Measurements from ENCODE around the gene CUBN.

CUBN gene

GRCh38 chr10:17068953-17069352 lies 60.7 kb downstream of the CUBN start:
- no peak overlapping the region for H3K4me3 ChIP-seq
- intact Hi-C loops (cut with DNase I; ENCODE audit: low total_unique reads): no loop called here
- DNase-seq: no peak
- peaks cover 0 to 3% (median under 1%) of the 10 kb centered on the region in 4 donors for H3K4me1 ChIP-seq
- no peaks in the 10 kb centered on the region for H3K9me3 ChIP-seq
- H3K27ac ChIP-seq: no peak overlapping the region
- TF ChIP-seq CTCF (IDR thresholded peaks at IDR 0.05): no peak
- H3K36me3 ChIP-seq: no peaks in the 10 kb centered on the region
- no peaks in the 10 kb centered on the region for H3K27me3 ChIP-seq

- H3K4me3 ChIP-seq: no peak overlapping the region
- H3K9me3 ChIP-seq: no peaks in the 10 kb centered on the region
- no peak overlapping the region for H3K27ac ChIP-seq
- TF ChIP-seq CTCF (IDR thresholded peaks at IDR 0.05): no peak
- H3K4me1 ChIP-seq: peaks cover 0 to 15% (median 7%) of the 10 kb centered on the region in 4 donors
- no peak for DNase-seq
- intact Hi-C loops (cut with DNase I; ENCODE audit: low total_unique reads): no loop called here
- no peaks in the 10 kb centered on the region for H3K27me3 ChIP-seq
- no peaks in the 10 kb centered on the region for H3K36me3 ChIP-seq
These were observed 62.0 kb downstream of the CUBN start for GRCh38 chr10:17067376-17068264.

GRCh38 chr10:17066807-17067206 lies 62.8 kb downstream of the CUBN start:
- no peak overlapping the region for H3K4me3 ChIP-seq
- intact Hi-C loops (cut with DNase I; ENCODE audit: low total_unique reads): no loop called here

GRCh38 chr10:17066000-17066399 lies 63.6 kb downstream of the CUBN start:
- H3K36me3 ChIP-seq: no peaks in the 10 kb centered on the region
- H3K27ac ChIP-seq: no peak overlapping the region
- no peaks in the 10 kb centered on the region for H3K9me3 ChIP-seq
- H3K4me3 ChIP-seq: no peak overlapping the region
- TF ChIP-seq CTCF (IDR thresholded peaks at IDR 0.05): no peak
- no peak for DNase-seq
- intact Hi-C loops (cut with DNase I; ENCODE audit: low total_unique reads): no loop called here
- H3K27me3 ChIP-seq: no peaks in the 10 kb centered on the region
- peaks cover 0 to 30% (median 15%) of the 10 kb centered on the region in 4 donors for H3K4me1 ChIP-seq

More at GRCh38 chr10:17066807-17067206, 62.8 kb downstream of the CUBN start:
- Histone ChIP-seq H3K27me3 (no peaks in the 10 kb centered on the region), H3K4me1 (peaks cover 0 to 23% (median 11%) of the 10 kb centered on the region in 4 donors), H3K36me3 (no peaks in the 10 kb centered on the region), H3K27ac (no peak overlapping the region), H3K9me3 (no peaks in the 10 kb centered on the region)
- no peak for TF ChIP-seq CTCF (IDR thresholded peaks at IDR 0.05)
- DNase-seq: no peak

- no peak for TF ChIP-seq CTCF (IDR thresholded peaks at IDR 0.05)
- Histone ChIP-seq H3K36me3 (no peaks in the 10 kb centered on the region), H3K4me3 (no peak overlapping the region), H3K27ac (no peak overlapping the region), H3K9me3 (no peaks in the 10 kb centered on the region), H3K4me1 (peaks cover 0 to 30% (median 15%) of the 10 kb centered on the region in 4 donors), H3K27me3 (no peaks in the 10 kb centered on the region)
- intact Hi-C loops (cut with DNase I; ENCODE audit: low total_unique reads): no loop called here
- no peak for DNase-seq
These were observed 64.3 kb downstream of the CUBN start for GRCh38 chr10:17065273-17065672.
